H1 (cell line): ENCODE measurements around the gene STARD9. TPM values are rescaled to one million over a fixed set of nuclear protein-coding genes. Genes with fewer than 3 reads are reported as not detected.
"Not testable (repeated sequence)": the region's sequence is repeated elsewhere in the genome, so short reads cannot be mapped to it uniquely, and the experiment has no call there.

Source experiments
- CTCF ChIA-PET: fragments of 300-600 bp; sonication (Branson Sonifier 250); formaldehyde crosslinking; loops from one replicate; lab custom pipeline; 2021; ENCODE audit not compliant: partially characterized antibody; lab: Charles Lee
- POLR2A ChIA-PET: fragments of 300-600 bp; sonication (Branson Sonifier 250); formaldehyde crosslinking; loops from one replicate; lab custom pipeline; 2021; ENCODE audit warnings: inconsistent platforms; ENCODE audit not compliant: partially characterized antibody; lab: Charles Lee
- DNase-seq, 2 experiments: peaks; one replicate each; pipeline versions ENCODE4 v3.0.0 to v3.0.0-alpha.2; 2010 to 2022; ENCODE audit warnings: low spot score in 2 of 2, low read depth in 1 of 2, mixed read lengths in 1 of 2
- FAIRE-seq: peaks from 2 replicates; lab custom pipeline; 2011; peaks lifted over from hg19 to GRCh38; lab: Jason Lieb, UNC
- H2AFZ ChIP-seq: 2 replicates; pipeline ENCODE4 v1.8.1; 2012; ENCODE audit warnings: low read length, inconsistent platforms
- H2AK5ac ChIP-seq: 2 replicates; pipeline ENCODE4 v1.6.1; 2013; ENCODE audit warnings: low read depth, low read length
- H2BK120ac ChIP-seq: replicated peaks from 2 replicates; pipeline ENCODE3; 2013; ENCODE audit warnings: low read depth, low read length, inconsistent platforms
- H2BK12ac ChIP-seq: 2 replicates; pipeline ENCODE4 v1.6.1; 2013; ENCODE audit warnings: low read depth, low read length
- H2BK15ac ChIP-seq: 2 replicates; pipeline ENCODE4 v1.6.1; 2013; ENCODE audit warnings: low read length
- H2BK20ac ChIP-seq: 2 replicates; pipeline ENCODE4 v1.6.1; 2013; ENCODE audit warnings: low read length
- H2BK5ac ChIP-seq: 2 replicates; pipeline ENCODE4 v1.6.1; 2013; ENCODE audit warnings: low read depth, low read length
- H3K14ac ChIP-seq: 2 replicates; pipeline ENCODE4 v1.6.1; 2013; ENCODE audit warnings: inconsistent platforms; ENCODE audit not compliant: insufficient read length
- H3K18ac ChIP-seq: 2 replicates; pipeline ENCODE4 v1.6.1; 2013; ENCODE audit warnings: low read length; ENCODE audit errors: extremely low read depth
- H3K23ac ChIP-seq: 2 replicates; pipeline ENCODE4 v1.6.1; 2013; ENCODE audit warnings: inconsistent platforms; ENCODE audit not compliant: insufficient read length
- H3K23me2 ChIP-seq: 2 replicates; pipeline ENCODE4 v1.6.1; 2013; ENCODE audit warnings: low read depth, low read length
- H3K27ac ChIP-seq: 2 replicates; pipeline ENCODE4 v1.6.1; 2011; ENCODE audit warnings: low read depth, low read length, inconsistent platforms
- H3K27me3 ChIP-seq, 4 experiments: replicated peaks in 1 of 4; 1 replicate in 1 of 4; 2 replicates in 3 of 4; pipeline versions ENCODE4 v1.6.1 to v1.8.1; 2011 to 2013; ENCODE audit warnings: low read length in 3 of 4, mild to moderate bottlenecking in 3 of 4, inconsistent platforms in 2 of 4, mixed read lengths in 2 of 4, moderate library complexity in 1 of 4; ENCODE audit not compliant: control insufficient read depth in 3 of 4, insufficient read depth in 3 of 4; ENCODE audit errors: extremely low read depth in 1 of 4
- H3K36me3 ChIP-seq, 4 experiments: 2 replicates each; pipeline versions ENCODE4 v1.6.1 to v1.8.1; 2011 to 2013; ENCODE audit warnings: mild to moderate bottlenecking in 4 of 4, low read length in 3 of 4, moderate library complexity in 2 of 4, control low read depth in 1 of 4, inconsistent platforms in 1 of 4; ENCODE audit not compliant: insufficient read depth in 4 of 4, control insufficient read depth in 2 of 4
- H3K4ac ChIP-seq: replicated peaks from 2 replicates; pipeline ENCODE3; 2013; ENCODE audit warnings: low read length, low read depth, mixed read lengths, inconsistent platforms; ENCODE audit not compliant: insufficient read length
- H3K4me1 ChIP-seq, 4 experiments: replicated peaks in 1 of 4; 1 replicate in 1 of 4; 2 replicates in 3 of 4; pipeline versions ENCODE4 v1.6.1 to v1.8.1; 2011 to 2013; ENCODE audit warnings: low read length in 3 of 4, inconsistent platforms in 2 of 4, mixed read lengths in 1 of 4; ENCODE audit not compliant: insufficient read depth in 4 of 4, control insufficient read depth in 3 of 4
- H3K4me2 ChIP-seq, 2 experiments: 2 replicates each; pipeline versions ENCODE4 v1.6.1 to v1.8.1; 2011 to 2013; ENCODE audit warnings: low read depth in 2 of 2, low read length in 2 of 2, control low read depth in 1 of 2, inconsistent platforms in 1 of 2, mild to moderate bottlenecking in 1 of 2; ENCODE audit not compliant: insufficient read depth in 1 of 2
- H3K4me3 ChIP-seq, 4 experiments: fragments of 200-600, 300-600 bp in 1 of 4; sonication (generic), shearing (Covaris generic), sonication (Bioruptor Twin) in 1 of 4; 2 replicates each; pipeline versions ENCODE4 v1.5.1 to v1.8.1; 2011 to 2016; ENCODE audit warnings: low read length in 4 of 4, low read depth in 3 of 4, control low read depth in 2 of 4, inconsistent platforms in 2 of 4, mild to moderate bottlenecking in 2 of 4, mixed read lengths in 1 of 4, moderate library complexity in 1 of 4; ENCODE audit not compliant: insufficient read depth in 2 of 4; ENCODE audit errors: extremely low read depth in 1 of 4
- H3K56ac ChIP-seq: replicated peaks from 2 replicates; pipeline ENCODE3; 2013; ENCODE audit warnings: low read depth, mild to moderate bottlenecking, mixed read lengths, low read length, inconsistent platforms; ENCODE audit not compliant: insufficient read length
- H3K79me1 ChIP-seq: 2 replicates; pipeline ENCODE4 v1.6.1; 2013; ENCODE audit warnings: low read depth, low read length, control low read depth
- H3K79me2 ChIP-seq, 2 experiments: 2 replicates each; pipeline versions ENCODE4 v1.6.1 to v1.8.1; 2012 to 2013; ENCODE audit warnings: low read length in 2 of 2, mild to moderate bottlenecking in 2 of 2, inconsistent platforms in 1 of 2; ENCODE audit not compliant: insufficient read depth in 2 of 2, control insufficient read depth in 1 of 2
- H3K9ac ChIP-seq, 4 experiments: replicated peaks in 1 of 4; 1 replicate in 1 of 4; 2 replicates in 3 of 4; pipeline versions ENCODE4 v1.6.1 to v1.8.1; 2011 to 2013; ENCODE audit warnings: low read depth in 3 of 4, low read length in 3 of 4, control low read depth in 2 of 4, mild to moderate bottlenecking in 2 of 4, moderate library complexity in 2 of 4, inconsistent platforms in 1 of 4; ENCODE audit errors: extremely low read depth in 1 of 4
- H3K9me3 ChIP-seq, 2 experiments: 2 replicates each; pipeline versions ENCODE4 v1.6.1 to v1.8.1; 2012 to 2013; ENCODE audit warnings: mild to moderate bottlenecking in 2 of 2, moderate library complexity in 2 of 2, control low read depth in 1 of 2, inconsistent platforms in 1 of 2, low read depth in 1 of 2, low read length in 1 of 2, mixed read lengths in 1 of 2; ENCODE audit not compliant: insufficient read depth in 2 of 2
- H4K20me1 ChIP-seq, 2 experiments: replicated peaks in 1 of 2; 2 replicates each; pipeline versions ENCODE3 to v1.8.1; 2011 to 2013; ENCODE audit warnings: inconsistent platforms in 2 of 2, low read length in 2 of 2, mild to moderate bottlenecking in 1 of 2; ENCODE audit not compliant: insufficient read depth in 2 of 2, control insufficient read depth in 1 of 2
- H4K5ac ChIP-seq: 2 replicates; pipeline ENCODE4 v1.6.1; 2013; ENCODE audit warnings: low read length, low read depth, mixed read lengths, inconsistent platforms; ENCODE audit not compliant: insufficient read length
- H4K8ac ChIP-seq: 2 replicates; pipeline ENCODE4 v1.8.0; 2013; ENCODE audit warnings: mild to moderate bottlenecking, moderate library complexity, low read length, inconsistent platforms; ENCODE audit not compliant: insufficient read depth; ENCODE audit errors: extremely low read depth
- H4K91ac ChIP-seq: replicated peaks from 2 replicates; pipeline ENCODE3; 2013; ENCODE audit warnings: low read length, mixed read lengths, inconsistent platforms; ENCODE audit not compliant: insufficient read length
- WGBS, 2 experiments: shearing (Covaris generic) in 1 of 2; methylation state at CpG; one replicate each; pipeline versions ENCODE4 v1.1.6 to v1.1.7; 2013 to 2015; ENCODE audit warnings: low lambda C conversion rate in 2 of 2, mixed read lengths in 2 of 2, inconsistent platforms in 1 of 2, low coverage in 1 of 2, missing lambda C conversion rate in 1 of 2; ENCODE audit not compliant: insufficient replicate concordance in 2 of 2, insufficient coverage in 1 of 2, insufficient read length in 1 of 2; ENCODE audit errors: extremely low coverage in 1 of 2, missing lambda C conversion rate in 1 of 2; 5-methylcytosine and 5-hydroxymethylcytosine counted together
- polyA plus RNA-seq, 7 experiments: library from polyadenylated mRNA; depleted of rRNA in 3 of 7; stranded (reverse) in 5 of 7; unstranded in 2 of 7; fragments of >200 nt in 5 of 7; fragments of 200-250 nt in 2 of 7; gene quantifications; 1 replicate in 5 of 7; 2 replicates in 1 of 7; 4 replicates in 1 of 7; pipeline versions ENCODE4 v1.2.1 to v1.2.3, GENCODE V29; 2011 to 2013; ENCODE audit warnings: missing spikeins in 2 of 7, mixed read lengths in 2 of 7
- total RNA-seq: library from RNA; stranded (reverse); fragmentation: NEBNext Ultra II Directional; extraction: Animal tissue kit (Norgen Biotek cat#: 25700); gene quantifications from 2 replicates; pipeline ENCODE4 v1.2.1, GENCODE V29; 2021

Gene STARD9
- total and polyA plus RNA-seq, 2 of the 8 experiments (the other 6 are each of a cell fraction or from before 2014, with no cell fraction given) = 2.8 to 7.0 TPM

- POLR2A ChIA-PET, H4K91ac ChIP-seq, H2BK5ac ChIP-seq, FAIRE-seq, H3K4me2 ChIP-seq, H2AFZ ChIP-seq, H3K56ac ChIP-seq, H3K79me1 ChIP-seq, H4K8ac ChIP-seq, H3K36me3 ChIP-seq, H3K27me3 ChIP-seq, H3K18ac ChIP-seq, H3K4ac ChIP-seq, H3K79me2 ChIP-seq, H2AK5ac ChIP-seq, H2BK20ac ChIP-seq, H3K23me2 ChIP-seq, CTCF ChIA-PET, H2BK120ac ChIP-seq, H3K9me3 ChIP-seq, H2BK12ac ChIP-seq, H4K5ac ChIP-seq, H2BK15ac ChIP-seq, H3K27ac ChIP-seq, H3K14ac ChIP-seq, DNase-seq, H3K23ac ChIP-seq, H4K20me1 ChIP-seq, H3K4me3 ChIP-seq, H3K9ac ChIP-seq, H3K4me1 ChIP-seq: not testable (repeated sequence)
- 87% methylated on average over 10 of the region's 30 CpGs; no CpG with 5 or more reads in 1 of the 2 experiments for WGBS, 2 experiments
Measured at GRCh38 chr15:42601316-42601715, 25.9 kb downstream of the STARD9 start.
